HepG2 (cell line): ENCODE data around the gene INTS3. TPM values are rescaled to one million over a fixed set of nuclear protein-coding genes. Genes with fewer than 3 reads are reported as not detected.

Source experiments
- DPF2 ChIP-seq: sonication (generic); formaldehyde crosslinking; IDR thresholded peaks from 2 replicates; pipeline ENCODE4 v1.4.0; 2020; ENCODE audit warnings: mild to moderate bottlenecking, low read depth, missing genetic modification reagents, borderline replicate concordance
- FOXK1 ChIP-seq: sonication (generic); formaldehyde crosslinking; IDR thresholded peaks from 2 replicates; pipeline ENCODE4 v1.4.0; 2020; ENCODE audit warnings: low read depth, missing genetic modification reagents, borderline replicate concordance
- GATAD2A ChIP-seq: IDR thresholded peaks from 2 replicates; pipeline ENCODE4 v1.6.1; 2016
- GTF2F1 ChIP-seq: fragments of 150-350 bp; IDR thresholded peaks from 2 replicates; pipeline ENCODE4 v1.6.1; 2014; ENCODE audit warnings: low read length
- HNF1A ChIP-seq, 2 experiments: sonication (generic) in 1 of 2; formaldehyde crosslinking in 1 of 2; IDR thresholded peaks; 2 replicates each; pipeline versions ENCODE4 v1.4.0 to v1.6.1; 2016 to 2020; ENCODE audit warnings: borderline replicate concordance in 1 of 2, low read depth in 1 of 2, mild to moderate bottlenecking in 1 of 2, missing genetic modification reagents in 1 of 2
- KDM3A ChIP-seq: IDR thresholded peaks from 2 replicates; pipeline ENCODE4 v1.6.1; 2018; ENCODE audit warnings: low read depth, missing compliant biosample characterization
- MXD4 ChIP-seq: IDR thresholded peaks from 2 replicates; pipeline ENCODE4 v1.6.1; 2016; ENCODE audit warnings: mild to moderate bottlenecking, missing biosample characterization, missing genetic modification reagents
- NFE2L1 ChIP-seq: sonication (generic); formaldehyde crosslinking; IDR thresholded peaks from 2 replicates; pipeline ENCODE4 v1.4.0; 2020; ENCODE audit warnings: missing genetic modification reagents, mild to moderate bottlenecking, borderline replicate concordance
- PCBP1 ChIP-seq: fragments of 200-400 bp; formaldehyde crosslinking; IDR thresholded peaks from 2 replicates; pipeline ENCODE4 v1.6.1; 2017; ENCODE audit warnings: mild to moderate bottlenecking, low read depth, low read length, borderline replicate concordance
- RARA ChIP-seq: IDR thresholded peaks from 2 replicates; pipeline ENCODE4 v1.6.1; 2016; ENCODE audit warnings: missing genetic modification reagents, missing compliant biosample characterization
- SATB2 ChIP-seq: sonication (generic); formaldehyde crosslinking; IDR thresholded peaks from 2 replicates; pipeline ENCODE4 v1.5.0; 2020; ENCODE audit warnings: missing genetic modification reagents
- SNRNP70 ChIP-seq: fragments of 200-400 bp; formaldehyde crosslinking; IDR thresholded peaks from 2 replicates; pipeline ENCODE4 v1.6.1; 2017; ENCODE audit warnings: mild to moderate bottlenecking, low read depth, low read length, moderate library complexity
- ZBTB25 ChIP-seq: IDR thresholded peaks from 2 replicates; pipeline ENCODE4 v1.6.1; 2018; ENCODE audit warnings: missing genetic modification reagents
- ZNF687 ChIP-seq: sonication (generic); formaldehyde crosslinking; IDR thresholded peaks from 2 replicates; pipeline ENCODE4 v1.5.1; 2020; ENCODE audit warnings: mild to moderate bottlenecking, missing genetic modification reagents, moderate library complexity
- ZUFSP ChIP-seq: sonication (generic); formaldehyde crosslinking; IDR thresholded peaks from 2 replicates; pipeline ENCODE4 v1.9.0; 2021; ENCODE audit warnings: missing genetic modification reagents, mild to moderate bottlenecking, borderline replicate concordance
- polyA plus RNA-seq, 8 experiments: library from polyadenylated mRNA; depleted of rRNA in 3 of 8; stranded (reverse) in 7 of 8; unstranded in 1 of 8; fragments of >200 nt; fragmentation: Illumina TruSeq in 4 of 8; extraction: Trizol in 4 of 8; gene quantifications; 2 replicates each; pipeline versions ENCODE4 v1.2.1 to v1.2.3, GENCODE V29; 2011 to 2016; ENCODE audit warnings: low read depth in 4 of 8, missing spikeins in 1 of 8, mixed read lengths in 1 of 8; ENCODE audit not compliant: insufficient read depth in 1 of 8
- total RNA-seq, 5 experiments: library from RNA; depleted of rRNA; stranded (reverse); fragments of >200 nt; fragmentation: Illumina TruSeq; extraction: Trizol; gene quantifications; 2 replicates each; pipeline ENCODE4 v1.2.3, GENCODE V29; 2016; ENCODE audit warnings: low read depth in 1 of 5

INTS3 gene
- total and polyA plus RNA-seq, 2 of the 13 experiments (the other 11 are each of a cell fraction or from before 2014, with no cell fraction given) = 17.2 to 27.2 TPM

GRCh38 chr1:153783233-153784190 is 55.7 kb downstream of the INTS3 start (continued):
- TF ChIP-seq ZNF687 (CRISPR knock-in tag) = peak; percentile 93
- no peak for TF ChIP-seq GATAD2A
- TF ChIP-seq PCBP1 = no peak
- no peak for TF ChIP-seq GTF2F1
- TF ChIP-seq FOXK1 (CRISPR knock-in tag) = 0 out of 2 replicates have a peak, but pooled peaks have one; percentile 46
- no peak for TF ChIP-seq SNRNP70
- TF ChIP-seq KDM3A (CRISPR knock-in tag) = no peak
- no peak for TF ChIP-seq HNF1A (IDR thresholded peaks at IDR 0.05; ENCODE audit: low read depth)
- TF ChIP-seq HNF1A (CRISPR knock-in tag; IDR thresholded peaks at IDR 0.05; ENCODE audit: borderline replicate concordance) = no peak
- TF ChIP-seq ZBTB25 = peak; percentile 84
- no peak for TF ChIP-seq DPF2 (CRISPR knock-in tag)
- 0 out of 2 replicates have a peak, but pooled peaks have one; percentile 27 for TF ChIP-seq MXD4 (CRISPR knock-in tag)
- TF ChIP-seq RARA (CRISPR knock-in tag) = no peak
- TF ChIP-seq ZUFSP = no peak
- TF ChIP-seq SATB2 (CRISPR knock-in tag) = no peak
- no peak for TF ChIP-seq NFE2L1 (CRISPR knock-in tag)
